Neuronal stem cell (in vitro differentiated cells): ENCODE data around the gene RGPD3.
"Not testable (repeated sequence)": the region's sequence is repeated elsewhere in the genome, so short reads cannot be mapped to it uniquely, and the experiment has no call there.

ENCODE experiments used
- DNase-seq: peaks from one replicate; pipeline ENCODE4 v3.0.0-alpha.2; 2013; ENCODE audit warnings: low spot score
- H2AFZ ChIP-seq: one replicate; pipeline ENCODE4 v1.6.1; 2013; ENCODE audit warnings: mild to moderate bottlenecking, low read length, inconsistent platforms
- H2AK5ac ChIP-seq: 2 replicates; pipeline ENCODE4 v1.6.1; 2013; ENCODE audit warnings: low read depth, mild to moderate bottlenecking, inconsistent platforms, low read length, moderate library complexity, mixed read lengths
- H2BK120ac ChIP-seq: 2 replicates; pipeline ENCODE4 v1.6.1; 2013; ENCODE audit warnings: low read depth, mild to moderate bottlenecking, inconsistent platforms, low read length, moderate library complexity, mixed read lengths
- H2BK12ac ChIP-seq: one replicate; pipeline ENCODE4 v1.6.1; 2013; ENCODE audit warnings: low read length, inconsistent platforms
- H2BK15ac ChIP-seq: 2 replicates; pipeline ENCODE4 v1.6.1; 2013; ENCODE audit warnings: mild to moderate bottlenecking, low read length, inconsistent platforms, mixed read lengths
- H2BK5ac ChIP-seq: one replicate; pipeline ENCODE4 v1.6.1; 2013; ENCODE audit warnings: inconsistent platforms, mild to moderate bottlenecking, low read length, moderate library complexity
- H3K14ac ChIP-seq: one replicate; pipeline ENCODE4 v1.6.1; 2013; ENCODE audit warnings: low read length, inconsistent platforms
- H3K18ac ChIP-seq: 2 replicates; pipeline ENCODE4 v1.6.1; 2013; ENCODE audit warnings: low read length, inconsistent platforms
- H3K23ac ChIP-seq: 2 replicates; pipeline ENCODE4 v1.6.1; 2013; ENCODE audit warnings: low read depth, mild to moderate bottlenecking, mixed read lengths, low read length, inconsistent platforms; ENCODE audit not compliant: poor library complexity
- H3K27ac ChIP-seq: replicated peaks from 3 replicates; pipeline ENCODE4 v1.5.1; 2013; ENCODE audit warnings: low read length, inconsistent platforms
- H3K27me3 ChIP-seq, 3 experiments: 2 replicates each; pipeline ENCODE4 v1.6.1; 2013; ENCODE audit warnings: low read length in 3 of 3, mild to moderate bottlenecking in 2 of 3, inconsistent platforms in 1 of 3, low read depth in 1 of 3, mixed read lengths in 1 of 3, moderate library complexity in 1 of 3; ENCODE audit not compliant: control insufficient read depth in 3 of 3, insufficient read depth in 3 of 3
- H3K36me3 ChIP-seq, 2 donors: replicated peaks in 1 of 2; 2 replicates each; pipeline ENCODE4 v1.6.1; 2013; ENCODE audit warnings: low read length in 2 of 2; ENCODE audit not compliant: control insufficient read depth in 2 of 2, insufficient read depth in 2 of 2
- H3K4ac ChIP-seq: 2 replicates; pipeline ENCODE4 v1.6.1; 2013; ENCODE audit warnings: inconsistent platforms, mild to moderate bottlenecking, low read length, moderate library complexity
- H3K4me1 ChIP-seq, 2 donors: 1 replicate in 1 of 2; 2 replicates in 1 of 2; pipeline ENCODE4 v1.6.1; 2013; ENCODE audit warnings: low read length in 2 of 2, low read depth in 1 of 2; ENCODE audit not compliant: control insufficient read depth in 2 of 2, insufficient read depth in 1 of 2
- H3K4me2 ChIP-seq: one replicate; pipeline ENCODE4 v1.6.1; 2013; ENCODE audit warnings: mild to moderate bottlenecking, low read length, inconsistent platforms; ENCODE audit not compliant: insufficient read depth, poor library complexity, severe bottlenecking
- H3K4me3 ChIP-seq, 2 donors: 2 replicates each; pipeline ENCODE4 v1.5.1; 2013; ENCODE audit warnings: low read length in 2 of 2, mild to moderate bottlenecking in 2 of 2, inconsistent platforms in 1 of 2, moderate library complexity in 1 of 2
- H3K79me1 ChIP-seq: one replicate; pipeline ENCODE4 v1.6.1; 2013; ENCODE audit warnings: low read depth, mild to moderate bottlenecking, inconsistent platforms, low read length, moderate library complexity
- H3K9ac ChIP-seq: one replicate; pipeline ENCODE4 v1.6.1; 2013; ENCODE audit warnings: mild to moderate bottlenecking, low read depth, low read length, inconsistent platforms; ENCODE audit not compliant: poor library complexity
- H3K9me3 ChIP-seq, 2 donors: replicated peaks in 1 of 2; 2 replicates each; pipeline versions ENCODE3 to v1.6.1; 2013; ENCODE audit warnings: low read length in 2 of 2, mild to moderate bottlenecking in 2 of 2, inconsistent platforms in 1 of 2, low read depth in 1 of 2, mixed read lengths in 1 of 2, moderate library complexity in 1 of 2; ENCODE audit not compliant: control insufficient read depth in 2 of 2, insufficient read depth in 1 of 2
- H4K8ac ChIP-seq: one replicate; pipeline ENCODE4 v1.6.1; 2013; ENCODE audit warnings: low read depth, mild to moderate bottlenecking, inconsistent platforms, low read length, moderate library complexity
- H4K91ac ChIP-seq: one replicate; pipeline ENCODE4 v1.6.1; 2013; ENCODE audit warnings: low read length, low read depth, mild to moderate bottlenecking, inconsistent platforms; ENCODE audit not compliant: poor library complexity
- WGBS, 2 donors: extraction: QIAGEN DNeasy Blood & Tissue Kit; methylation state at CpG; one replicate each; pipeline ENCODE4 v1.1.7; 2013; ENCODE audit warnings: missing lambda C conversion rate in 2 of 2, mixed read lengths in 1 of 2; ENCODE audit not compliant: insufficient read length in 2 of 2, insufficient replicate concordance in 1 of 2; ENCODE audit errors: extremely low coverage in 2 of 2; 5-methylcytosine and 5-hydroxymethylcytosine counted together

The RGPD3 gene

DNA sequence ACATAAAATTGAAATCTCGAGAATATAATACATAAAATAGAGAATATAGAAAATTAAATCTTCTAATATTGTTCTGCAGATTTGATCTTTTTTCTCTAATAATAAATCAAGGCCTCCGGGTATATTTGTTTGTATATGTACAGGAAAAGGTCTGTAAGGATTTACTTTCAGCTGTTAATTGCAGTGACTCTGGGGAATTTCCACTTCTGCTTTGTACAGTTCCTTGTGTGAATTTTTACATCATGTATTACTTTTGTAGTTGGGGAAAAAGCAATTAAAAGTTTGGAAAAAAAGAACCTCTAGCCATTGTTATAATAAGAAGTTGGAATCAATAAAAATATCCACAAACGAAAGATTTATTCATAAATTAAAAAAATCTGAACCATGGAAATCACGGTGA, 42.6 kb upstream of the RGPD3 start:
- not testable (repeated sequence) for H4K8ac ChIP-seq, H3K79me1 ChIP-seq

DNA sequence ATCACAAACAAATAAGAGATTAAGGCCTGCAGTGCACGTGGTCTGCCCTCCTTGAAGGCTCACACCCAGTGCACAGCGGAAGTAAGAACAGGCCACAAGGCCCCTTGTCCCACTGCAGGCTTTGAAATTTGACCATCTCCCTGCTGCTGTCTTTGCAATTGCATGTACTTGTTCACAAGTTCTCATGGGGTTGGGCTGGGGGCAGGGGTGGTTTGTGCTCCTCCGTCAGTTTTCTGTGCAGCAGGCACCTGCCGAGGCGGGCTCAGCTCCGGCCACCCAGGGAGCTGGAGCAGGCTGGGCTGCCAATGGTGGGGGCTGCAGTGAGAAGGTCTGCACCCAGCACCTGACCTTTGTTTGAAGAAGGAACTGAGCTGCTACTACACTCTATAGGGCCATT, 41.2 kb upstream of the RGPD3 start:
- H2BK12ac ChIP-seq, H2BK120ac ChIP-seq, H4K8ac ChIP-seq, H3K9ac ChIP-seq, H3K4me2 ChIP-seq, H3K18ac ChIP-seq, H4K91ac ChIP-seq, H3K23ac ChIP-seq, H3K4me1 ChIP-seq, H2AK5ac ChIP-seq, H2AFZ ChIP-seq, H2BK15ac ChIP-seq, H3K27ac ChIP-seq, H2BK5ac ChIP-seq, H3K27me3 ChIP-seq, DNase-seq, H3K4ac ChIP-seq, H3K36me3 ChIP-seq, H3K9me3 ChIP-seq, H3K4me3 ChIP-seq, H3K79me1 ChIP-seq, H3K14ac ChIP-seq: not testable (repeated sequence)
- no CpG with 5 or more reads among the region's 6 CpGs for WGBS, 2 donors

More for the DNA sequence above, 42.6 kb upstream of the RGPD3 start:
- not testable (repeated sequence) for H3K27ac ChIP-seq, H3K4me3 ChIP-seq, H2BK15ac ChIP-seq, H2AFZ ChIP-seq, H3K4ac ChIP-seq, H3K18ac ChIP-seq, H2BK120ac ChIP-seq, H3K14ac ChIP-seq, H3K9ac ChIP-seq, H2AK5ac ChIP-seq, H3K9me3 ChIP-seq, H3K27me3 ChIP-seq, H4K91ac ChIP-seq, DNase-seq, H3K4me1 ChIP-seq, H3K23ac ChIP-seq, H3K36me3 ChIP-seq, H2BK5ac ChIP-seq, H3K4me2 ChIP-seq, H2BK12ac ChIP-seq
- WGBS, 2 donors, result no CpG with 5 or more reads among the region's 4 CpGs

DNA sequence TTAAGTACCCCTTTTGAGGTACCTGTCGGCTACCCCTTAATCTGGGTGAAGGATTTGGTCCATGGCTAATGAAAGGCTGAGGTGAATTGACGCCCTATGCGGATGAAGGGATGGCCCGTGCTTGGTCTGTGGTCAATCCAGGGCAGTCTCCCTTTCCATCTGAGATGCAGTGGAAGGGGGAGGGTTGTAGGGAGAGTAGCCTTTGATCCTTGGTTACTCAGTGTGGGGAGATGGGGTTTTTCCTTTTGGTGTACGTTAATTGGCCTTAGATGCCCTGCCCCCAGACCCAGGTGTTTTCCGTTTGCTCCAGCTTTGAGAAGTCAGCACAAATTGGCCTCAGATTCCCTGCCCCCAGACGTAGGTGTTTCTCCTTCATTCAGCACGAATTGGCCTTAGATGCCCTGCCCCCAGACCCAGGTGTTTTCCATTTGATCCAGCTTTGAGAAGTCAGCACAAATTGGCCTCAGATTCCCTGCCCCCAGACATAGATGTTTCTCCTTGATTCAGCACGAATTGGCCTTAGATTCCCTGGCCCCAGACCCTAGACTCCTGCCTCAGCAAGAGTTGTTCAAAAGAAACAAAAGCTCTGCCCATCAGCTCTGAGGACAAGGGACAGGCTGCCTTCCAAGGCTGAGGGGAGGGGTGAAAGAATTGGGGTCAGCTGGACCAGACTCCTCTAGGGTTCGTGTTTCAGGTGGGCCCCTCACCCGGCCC, 40.6 kb upstream of the RGPD3 start:
- H3K79me1 ChIP-seq, H3K4ac ChIP-seq, H3K4me1 ChIP-seq, H2AFZ ChIP-seq, DNase-seq, H3K27me3 ChIP-seq, H3K4me3 ChIP-seq, H2BK5ac ChIP-seq, H3K27ac ChIP-seq, H3K9me3 ChIP-seq, H3K18ac ChIP-seq, H2AK5ac ChIP-seq, H2BK15ac ChIP-seq, H3K23ac ChIP-seq, H3K14ac ChIP-seq, H3K36me3 ChIP-seq, H4K8ac ChIP-seq, H3K4me2 ChIP-seq, H4K91ac ChIP-seq, H2BK12ac ChIP-seq, H3K9ac ChIP-seq, H2BK120ac ChIP-seq: not testable (repeated sequence)
- no CpG with 5 or more reads among the region's 11 CpGs for WGBS, 2 donors

DNA sequence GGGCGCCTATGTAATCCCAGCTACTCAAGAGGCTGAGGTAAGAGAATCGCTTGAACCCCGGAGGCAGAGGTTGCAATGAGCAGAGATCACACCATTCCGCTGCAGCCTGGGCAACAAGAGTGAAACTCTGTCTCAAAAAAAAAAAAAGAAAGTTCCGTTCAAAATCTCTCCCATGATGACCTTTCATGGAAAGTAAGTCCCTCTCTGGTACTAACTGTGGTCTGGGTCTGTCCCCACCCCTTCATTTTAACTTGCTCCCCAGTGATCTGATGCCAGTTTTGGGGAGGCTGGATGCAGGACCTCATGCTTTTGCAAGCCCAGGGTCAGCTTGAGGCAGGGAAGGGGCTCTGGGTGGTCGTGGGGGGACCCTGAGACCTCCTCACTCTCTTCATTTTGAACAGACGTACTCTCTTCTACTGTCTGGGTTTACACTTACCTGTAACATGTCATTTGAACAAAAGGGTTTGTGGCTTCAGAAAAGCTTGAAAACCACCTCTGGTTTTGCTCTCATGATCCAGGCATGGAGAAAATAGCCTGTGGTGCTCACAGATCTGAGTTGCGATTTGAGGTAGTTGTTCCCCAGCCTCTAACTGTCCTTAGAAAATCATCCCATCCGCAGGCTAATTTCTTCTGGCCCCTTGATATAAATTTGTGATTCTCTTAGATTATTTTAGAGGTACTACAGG, 37.9 kb upstream of the RGPD3 start:
- not testable (repeated sequence) for H2BK5ac ChIP-seq, H3K18ac ChIP-seq, H3K4ac ChIP-seq, H2BK120ac ChIP-seq, H2AK5ac ChIP-seq, H4K91ac ChIP-seq, H3K14ac ChIP-seq, H2AFZ ChIP-seq, H3K4me1 ChIP-seq, H2BK12ac ChIP-seq, H3K4me2 ChIP-seq, H3K23ac ChIP-seq, H3K4me3 ChIP-seq, H3K27me3 ChIP-seq, H2BK15ac ChIP-seq, H3K9ac ChIP-seq, H4K8ac ChIP-seq, H3K36me3 ChIP-seq, H3K9me3 ChIP-seq, DNase-seq, H3K27ac ChIP-seq, H3K79me1 ChIP-seq
- no CpG with 5 or more reads among the region's 9 CpGs for WGBS, 2 donors
